Astrocyte of the hippocampus (primary cell): ENCODE measurements around the gene DNAAF8.

ENCODE experiments used
- DNase-seq: peaks from one replicate; pipeline ENCODE4 v3.0.0; 2011; ENCODE audit warnings: low read depth, low spot score

The DNAAF8 gene

GRCh38 chr16:4695473-4696171 lies 38.7 kb upstream of the DNAAF8 start:
- no peak for DNase-seq

DNA sequence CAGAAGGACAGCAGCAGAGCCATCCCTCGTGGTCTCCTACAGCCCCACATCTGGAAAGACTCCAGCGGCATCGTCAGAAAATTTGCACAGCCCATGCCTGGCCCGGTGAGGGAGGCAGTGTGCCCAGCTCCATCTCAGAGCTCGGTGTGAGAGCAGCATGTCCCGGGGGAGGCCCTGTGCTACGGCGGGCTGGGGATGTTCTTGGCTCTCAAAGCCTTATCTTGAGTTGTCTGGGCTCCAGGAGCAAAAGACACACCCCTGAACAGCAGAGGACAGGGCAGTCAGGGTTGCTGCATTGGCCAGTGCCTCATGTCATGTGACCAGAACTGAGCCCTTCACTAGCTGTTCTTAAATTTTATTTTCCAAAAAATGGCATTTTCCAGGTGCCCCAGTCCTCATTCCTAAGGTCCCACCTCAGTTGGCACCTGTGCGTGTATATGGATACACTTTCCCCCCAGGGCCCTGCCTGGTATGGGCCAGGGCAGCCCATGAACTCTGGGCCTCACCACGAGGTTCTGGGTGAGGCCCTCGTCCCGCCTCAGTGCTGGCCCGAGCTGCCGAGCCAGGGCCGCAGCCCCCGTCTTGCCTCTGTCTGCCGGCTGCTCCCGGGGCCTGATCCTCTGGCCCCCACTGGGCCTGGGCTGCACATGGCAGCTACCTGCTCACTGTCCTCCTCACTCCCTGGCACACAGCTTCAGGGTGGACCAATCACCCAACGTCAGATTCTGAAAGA lies 38.0 kb upstream of the DNAAF8 start:
- DNase-seq: no peak

- DNase-seq: no peak
Observed at GRCh38 chr16:4696905-4697847, 37.2 kb upstream of the DNAAF8 start.

DNA sequence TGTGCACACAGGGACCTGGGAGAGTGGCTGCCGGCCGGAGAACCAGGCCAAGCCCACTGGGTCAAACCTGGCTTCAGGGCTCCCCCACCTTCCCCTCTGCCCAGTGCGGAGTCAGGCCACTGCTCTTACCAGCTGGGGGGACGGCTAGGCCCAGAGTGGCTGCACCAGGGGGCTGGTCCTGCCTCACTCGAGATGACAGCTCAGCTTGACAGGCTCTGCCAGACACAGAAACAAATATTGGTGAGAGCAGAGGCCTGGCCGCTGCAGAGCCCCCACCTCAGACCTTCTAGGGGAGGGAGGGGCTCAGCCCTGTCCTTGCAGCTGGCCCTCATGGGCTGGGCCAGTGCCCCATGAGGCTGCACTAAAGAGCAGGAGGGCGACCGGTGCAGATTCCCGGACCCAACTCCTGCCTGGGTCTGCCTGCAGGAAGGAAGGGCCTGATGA lies 36.5 kb upstream of the DNAAF8 start:
- no peak for DNase-seq

GRCh38 chr16:4698321-4699045 lies 35.9 kb upstream of the DNAAF8 start:
- DNase-seq: peak; percentile 1

- DNase-seq: peak; percentile 0
Observed at GRCh38 chr16:4699046-4699556, 35.2 kb upstream of the DNAAF8 start.

DNA sequence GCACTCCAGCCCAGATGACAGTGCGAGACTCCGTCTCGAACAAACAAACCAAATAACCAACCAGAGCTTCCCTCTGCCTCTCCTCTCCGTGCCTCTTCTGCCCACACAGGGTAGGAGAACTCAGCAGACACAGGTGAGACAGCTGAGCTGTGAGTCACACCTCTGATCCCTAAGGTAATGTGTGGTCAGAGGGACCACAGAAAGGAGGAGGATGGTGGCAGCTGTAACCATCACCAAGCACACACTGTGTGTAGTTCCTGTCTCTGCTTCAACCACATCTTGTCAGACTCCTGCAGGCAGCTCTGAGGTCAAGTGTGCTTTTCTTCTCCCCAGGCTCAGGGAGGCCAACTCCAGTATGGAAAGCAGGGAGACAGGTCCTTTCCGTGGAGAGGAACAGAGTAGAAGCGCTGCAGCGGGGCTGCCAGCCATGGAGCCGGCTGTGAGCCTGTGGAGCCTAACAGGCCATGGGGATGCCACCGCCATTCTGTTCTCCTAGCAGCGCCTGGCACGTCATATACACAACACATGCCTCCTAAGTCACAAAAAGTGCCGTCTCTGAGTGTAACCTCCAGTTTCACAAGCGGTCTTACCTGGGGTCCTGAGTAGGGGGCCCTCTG lies 33.8 kb upstream of the DNAAF8 start:
- peak; percentile 2 for DNase-seq

- peak; percentile 2 for DNase-seq
Observed at GRCh38 chr16:4700997-4701743, 33.2 kb upstream of the DNAAF8 start.

DNA sequence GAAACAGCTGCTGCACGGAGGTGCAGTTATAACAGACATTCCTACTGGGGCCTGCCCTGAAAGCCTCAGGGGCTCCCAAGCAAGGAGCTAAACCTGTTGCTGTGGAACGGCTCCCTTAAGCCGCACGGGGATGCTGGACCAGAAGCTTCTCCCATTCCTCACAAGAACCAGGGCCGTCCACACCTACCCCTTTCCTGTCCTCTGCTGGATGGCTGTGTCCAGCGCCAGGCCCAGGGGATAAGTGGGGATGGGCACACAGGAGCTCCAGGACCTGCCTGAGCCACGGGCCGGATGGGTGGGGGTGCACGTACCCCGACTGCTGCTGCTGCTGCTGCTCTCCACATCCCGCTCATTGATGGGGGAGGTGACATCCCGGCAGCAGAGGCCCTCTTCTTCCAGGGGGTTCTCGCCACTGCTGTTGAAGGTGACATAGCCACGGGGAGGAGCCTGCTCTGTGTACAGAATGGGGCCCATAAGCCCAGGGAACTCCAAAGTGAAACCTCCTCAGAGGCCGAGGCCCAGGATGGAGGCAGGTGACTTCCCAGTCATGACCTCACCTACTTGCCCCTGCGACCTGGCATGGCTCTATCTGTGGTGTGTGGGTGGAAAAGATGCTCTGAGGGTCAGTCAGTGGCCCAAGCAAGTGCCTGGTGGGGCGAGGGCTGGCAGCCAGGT lies 32.4 kb upstream of the DNAAF8 start:
- peak; percentile 0 for DNase-seq

DNA sequence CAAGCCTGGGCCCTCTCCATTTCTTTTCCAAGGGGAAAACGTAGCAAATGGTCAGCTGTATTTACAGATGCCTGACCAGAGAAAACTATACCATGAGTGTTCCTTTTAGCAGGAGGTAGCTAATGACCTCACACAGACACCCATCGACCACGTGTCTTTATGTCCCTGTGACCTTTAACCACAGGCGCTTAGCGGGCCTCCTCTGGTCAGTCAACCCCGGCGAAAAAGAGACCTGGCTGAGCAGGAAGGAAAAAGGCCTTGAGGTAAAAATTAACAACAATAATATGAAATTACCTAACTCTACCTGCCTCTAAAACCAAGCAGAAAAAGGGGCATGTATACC lies 31.9 kb upstream of the DNAAF8 start:
- no peak for DNase-seq

GRCh38 chr16:4703906-4704305 lies 30.4 kb upstream of the DNAAF8 start:
- no peak for DNase-seq

DNA sequence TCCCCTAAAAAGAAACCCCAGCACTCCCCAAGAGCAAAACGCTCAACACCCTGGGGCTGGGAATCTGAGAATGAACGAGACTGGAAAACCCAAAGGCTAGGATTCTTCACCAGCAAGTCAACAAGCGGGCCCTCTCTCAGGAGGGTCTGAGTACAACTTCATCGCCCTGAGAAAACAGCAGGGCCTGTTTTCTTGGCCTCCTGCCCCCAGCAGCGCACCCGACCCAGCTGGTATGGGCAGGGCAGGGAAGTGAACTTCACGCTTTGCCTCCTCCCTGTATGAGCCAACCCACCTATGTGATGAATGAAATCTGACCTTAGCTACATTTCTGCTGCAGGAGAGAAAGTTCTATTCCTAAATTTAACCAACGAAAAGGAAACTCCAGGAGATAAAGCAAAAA lies 29.8 kb upstream of the DNAAF8 start:
- DNase-seq: no peak

GRCh38 chr16:4704913-4705312 lies 29.4 kb upstream of the DNAAF8 start:
- no peak for DNase-seq

- no peak for DNase-seq
Observed at GRCh38 chr16:4706871-4707270, 27.5 kb upstream of the DNAAF8 start.

DNA sequence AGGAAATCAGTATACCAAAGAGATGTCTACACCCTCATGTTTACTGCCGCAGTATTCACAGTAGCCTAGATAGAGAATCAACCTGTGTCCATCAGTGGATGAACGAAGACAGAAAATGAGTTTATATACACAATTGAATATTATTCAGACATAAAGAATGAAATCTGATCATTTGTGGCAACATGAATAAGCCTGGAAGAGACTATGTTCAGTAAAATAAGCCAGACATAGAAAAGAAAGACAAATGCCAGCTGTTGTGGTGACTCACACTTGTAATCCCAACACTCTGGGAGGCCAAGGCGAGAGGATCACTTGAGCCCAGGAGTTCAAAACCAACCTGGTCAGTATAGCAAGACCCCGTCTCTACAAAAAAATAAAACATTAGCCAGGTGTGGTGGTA lies 24.9 kb upstream of the DNAAF8 start:
- DNase-seq: no peak

- no peak for DNase-seq
Observed at GRCh38 chr16:4713663-4714501, 20.5 kb upstream of the DNAAF8 start.

- no peak for DNase-seq
Observed at GRCh38 chr16:4714996-4715395, 19.3 kb upstream of the DNAAF8 start.

GRCh38 chr16:4718466-4718865 lies 15.9 kb upstream of the DNAAF8 start:
- no peak for DNase-seq
